ENCODE results near the gene BEST3.
A peak's percentile ranks its signal among the peaks of the same experiment; 100 is the strongest.

GRCh38 chr12:69738351-69739286, 39.5 kb upstream of the BEST3 start, which contains the start of gene RAB3IP:
- TF ChIP-seq EZH2 (IDR thresholded peaks at IDR 0.05; ENCODE audit: borderline replicate concordance, insufficient read depth, low read depth, low read length, poor library complexity, severe bottlenecking): no peak
- peak; percentile 79 for TF ChIP-seq CTCF (IDR thresholded peaks at IDR 0.05)
